Adrenal gland (tissue), 12 donors: ENCODE measurements around the gene PIP5K1C. TPM values are rescaled to one million over a fixed set of nuclear protein-coding genes. Genes with fewer than 3 reads are reported as not detected.

Experiments
- DNase-seq, 7 donors: peaks; one replicate each; pipeline ENCODE4 v3.0.0-alpha.2; 2019 to 2020
- H3K27ac ChIP-seq, 5 donors: fragments of 200-600 bp; sonication (generic) in 4 of 5; 1 replicate in 3 of 5; 2 replicates in 2 of 5; pipeline versions ENCODE4 v1.5.1 to v1.8.0; 2016 to 2020; ENCODE audit warnings: mild to moderate bottlenecking in 1 of 5
- H3K27me3 ChIP-seq: fragments of 200-600 bp; 2 replicates; pipeline ENCODE4 v1.8.0; 2021
- H3K36me3 ChIP-seq, 2 donors: fragments of 200-600 bp; replicated peaks in 1 of 2; 1 replicate in 1 of 2; 2 replicates in 1 of 2; pipeline versions ENCODE4 v1.5.1 to v1.8.0; 2018 to 2022
- H3K4me1 ChIP-seq, 2 donors: fragments of 200-600 bp; replicated peaks in 1 of 2; 1 replicate in 1 of 2; 2 replicates in 1 of 2; pipeline versions ENCODE4 v1.5.1 to v1.8.0; 2018 to 2021
- H3K4me3 ChIP-seq, 4 donors: fragments of 200-600 bp; sonication (generic) in 3 of 4; one replicate each; pipeline ENCODE4 v1.5.1; 2016 to 2018
- H3K9me3 ChIP-seq, 3 donors: fragments of 200-600 bp; sonication (generic) in 1 of 3; replicated peaks in 1 of 3; 1 replicate in 2 of 3; 2 replicates in 1 of 3; pipeline versions ENCODE4 v1.5.1 to v1.8.0; 2016 to 2021
- POLR2A ChIP-seq, 2 donors: fragments of 450-650 bp; IDR thresholded peaks; one replicate each; pipeline ENCODE4 v1.6.1; 2017; ENCODE audit warnings: antibody characterized with exemption in 2 of 2, mild to moderate bottlenecking in 2 of 2, moderate library complexity in 1 of 2
- WGBS, 4 donors: extraction: QIAGEN DNeasy Blood & Tissue Kit in 2 of 4; methylation state at CpG; one replicate each; pipeline versions ENCODE4 v1.1.5 to v1.1.7; 2013 to 2017; 5-methylcytosine and 5-hydroxymethylcytosine counted together
- intact Hi-C, 2 donors: fragments of 100-400 bp; cut with DNase I; formaldehyde crosslinking; loops; one replicate each; pipeline versions ENCODE4 v1.14.1 to v1.15.0; 2022 to 2023
- polyA plus RNA-seq, 3 donors: library from polyadenylated mRNA; stranded (reverse); fragments of 200-250 nt in 2 of 3; fragments of 350-450 nt in 1 of 3; fragmentation: Illumina TruSeq in 1 of 3; extraction: RNeasy Lipid Tissue Mini Kit (QIAGEN cat#74804) in 1 of 3; gene quantifications; one replicate each; pipeline ENCODE4 v1.2.3, GENCODE V29; 2013 to 2014
- total RNA-seq, 9 donors: library from RNA; depleted of rRNA in 4 of 9; stranded (reverse); fragments of >200 nt in 4 of 9; fragments of 120-200 nt in 1 of 9; fragmentation: NEBNext Ultra II Directional in 1 of 9; extraction: Animal tissue kit (Norgen Biotek cat#: 25700) in 1 of 9; gene quantifications; one replicate each; pipeline versions ENCODE4 v1.1.0 to v1.2.4, GENCODE V29; 2013 to 2023
- TF ChIP-seq, protein P1 (sequence below), 6 experiments: fragments of 450-650 bp in 4 of 6; fragments of 200-600 bp in 2 of 6; sonication (generic) in 1 of 6; IDR thresholded peaks; 1 replicate in 5 of 6; 2 replicates in 1 of 6; pipeline versions ENCODE4 v1.5.1 to v1.8.0; 2016 to 2021; ENCODE audit warnings: antibody characterized with exemption in 6 of 6, mild to moderate bottlenecking in 2 of 6, moderate library complexity in 1 of 6
- donor health status: healthy with polysubstance abuse.
- donor health status: Bipolar disorder and iron deficiency.
- donor health status: DM: yes; HTN: yes; CAD: no.
- donor health status: DM: no; HTN: no; CAD: no.
- donor health status: DM: no; HTN: no; CAD: no.
- donor health status: DM: yes; HTN: yes; CAD: no.

PIP5K1C gene
- total and polyA plus RNA-seq, 12 donors = 4.0 to 44.7 (median 31.0) TPM

DNA sequence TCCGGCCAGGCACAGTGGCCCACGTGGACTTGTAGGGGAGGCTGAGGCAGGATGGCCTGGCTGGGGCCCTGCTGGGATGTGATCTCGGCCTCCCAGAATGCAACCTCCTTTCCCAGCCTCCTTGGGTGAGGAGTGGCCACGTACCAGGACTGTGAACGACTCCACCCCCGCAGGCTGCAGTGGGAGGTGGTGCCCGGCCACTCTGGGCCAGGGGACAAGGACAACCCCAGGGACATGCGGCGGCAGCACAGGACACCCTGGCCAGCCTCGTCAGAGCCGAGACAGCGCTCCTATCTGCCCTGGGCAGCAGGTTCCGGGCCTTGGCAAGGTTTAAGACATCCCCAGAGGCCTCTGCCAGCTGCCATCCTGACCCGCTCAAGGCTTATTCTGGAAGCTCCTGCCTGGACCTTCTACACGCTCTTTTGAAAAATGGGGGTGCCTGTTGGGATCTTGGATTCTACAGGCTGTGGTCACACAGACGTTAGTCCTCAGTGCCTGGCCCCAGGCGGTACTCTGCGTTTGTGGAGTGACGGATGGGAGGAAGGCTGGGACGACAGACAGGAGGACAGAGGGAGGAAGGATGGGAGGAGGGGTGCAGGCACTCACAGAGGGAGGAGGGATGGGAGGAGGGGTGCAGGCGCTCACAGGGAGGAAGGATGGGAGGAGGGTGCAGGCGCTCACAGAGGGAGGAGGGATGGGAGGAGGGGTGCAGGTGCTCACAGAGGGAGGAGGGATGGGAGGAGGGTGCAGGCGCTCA lies 53.8 kb downstream of the PIP5K1C start:
- TF ChIP-seq, protein P1, sequence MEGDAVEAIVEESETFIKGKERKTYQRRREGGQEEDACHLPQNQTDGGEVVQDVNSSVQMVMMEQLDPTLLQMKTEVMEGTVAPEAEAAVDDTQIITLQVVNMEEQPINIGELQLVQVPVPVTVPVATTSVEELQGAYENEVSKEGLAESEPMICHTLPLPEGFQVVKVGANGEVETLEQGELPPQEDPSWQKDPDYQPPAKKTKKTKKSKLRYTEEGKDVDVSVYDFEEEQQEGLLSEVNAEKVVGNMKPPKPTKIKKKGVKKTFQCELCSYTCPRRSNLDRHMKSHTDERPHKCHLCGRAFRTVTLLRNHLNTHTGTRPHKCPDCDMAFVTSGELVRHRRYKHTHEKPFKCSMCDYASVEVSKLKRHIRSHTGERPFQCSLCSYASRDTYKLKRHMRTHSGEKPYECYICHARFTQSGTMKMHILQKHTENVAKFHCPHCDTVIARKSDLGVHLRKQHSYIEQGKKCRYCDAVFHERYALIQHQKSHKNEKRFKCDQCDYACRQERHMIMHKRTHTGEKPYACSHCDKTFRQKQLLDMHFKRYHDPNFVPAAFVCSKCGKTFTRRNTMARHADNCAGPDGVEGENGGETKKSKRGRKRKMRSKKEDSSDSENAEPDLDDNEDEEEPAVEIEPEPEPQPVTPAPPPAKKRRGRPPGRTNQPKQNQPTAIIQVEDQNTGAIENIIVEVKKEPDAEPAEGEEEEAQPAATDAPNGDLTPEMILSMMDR (IDR thresholded peaks at IDR 0.05) = no peak
- TF ChIP-seq POLR2A (IDR thresholded peaks at IDR 0.05) = no peak
- intact Hi-C loops = no loop called here
- no peak overlapping the region for H3K27ac ChIP-seq
- no peaks in the 10 kb centered on the region for H3K9me3 ChIP-seq
- H3K4me3 ChIP-seq = no peak overlapping the region
- no peak for DNase-seq
- no peaks in the 10 kb centered on the region for H3K4me1 ChIP-seq
- WGBS, 4 donors = 87 to 91% (median 89%) methylated on average over 15 to 23 of the region's 23 CpGs
- peaks cover 0 to 29% of the 10 kb centered on the region in 2 donors for H3K36me3 ChIP-seq
- H3K27me3 ChIP-seq = no peaks in the 10 kb centered on the region

DNA sequence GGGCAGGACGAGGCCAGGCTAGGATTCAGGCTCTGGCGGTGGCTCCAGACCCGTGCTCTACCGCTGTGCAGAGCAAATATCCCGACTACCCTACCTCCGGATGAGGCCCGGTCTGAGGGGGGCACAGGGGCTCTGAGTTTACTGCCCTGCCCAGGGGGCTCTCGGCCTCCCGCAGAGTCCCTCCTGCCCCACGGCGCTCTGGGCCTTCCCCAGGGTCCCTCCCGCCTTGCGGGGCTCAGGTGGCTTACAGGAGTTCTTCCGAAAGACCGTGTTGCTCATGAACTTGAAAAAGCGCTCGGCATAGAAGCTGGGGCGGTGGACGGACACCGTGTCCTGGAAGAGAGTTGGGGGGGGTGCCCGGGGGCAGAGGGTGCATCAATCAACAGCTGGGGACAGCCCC lies 54.5 kb downstream of the PIP5K1C start:
- TF ChIP-seq, protein P1 (IDR thresholded peaks at IDR 0.05) = no peak
- no peak for TF ChIP-seq POLR2A (IDR thresholded peaks at IDR 0.05)
- peaks cover 0 to 30% of the 10 kb centered on the region in 2 donors for H3K36me3 ChIP-seq
- no peak overlapping the region for H3K4me3 ChIP-seq
- intact Hi-C loops = no loop called here
- H3K27me3 ChIP-seq = no peaks in the 10 kb centered on the region
- WGBS, 4 donors = 92 to 97% (median 95%) methylated on average over 17 to 21 of the region's 21 CpGs
- H3K9me3 ChIP-seq = no peaks in the 10 kb centered on the region
- no peak for DNase-seq
- no peaks in the 10 kb centered on the region for H3K4me1 ChIP-seq
- H3K27ac ChIP-seq = no peak overlapping the region

DNA sequence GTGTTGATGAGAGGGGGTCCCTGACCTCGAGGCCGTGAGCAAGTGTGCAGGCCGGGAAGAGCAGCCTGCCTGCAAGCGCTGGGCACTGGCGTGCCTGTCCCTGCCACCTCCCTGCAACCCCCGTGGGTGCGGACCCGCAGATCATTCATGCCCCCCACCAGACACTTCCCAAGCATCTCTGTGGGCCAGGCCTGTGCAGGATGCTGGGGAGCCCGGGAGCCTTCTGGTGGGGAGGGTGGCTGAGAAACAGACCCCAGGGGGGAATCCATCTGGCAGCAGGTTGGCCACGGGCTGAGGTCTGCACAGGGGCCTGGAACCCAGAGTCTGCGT lies 55.2 kb downstream of the PIP5K1C start:
- WGBS, 4 donors = 58 to 84% (median 83%) methylated on average over 5 to 11 of the region's 11 CpGs; no CpG with 5 or more reads in 1 of the 4 donors
- TF ChIP-seq, protein P1 (IDR thresholded peaks at IDR 0.05) = no peak
- no peak for TF ChIP-seq POLR2A (IDR thresholded peaks at IDR 0.05)
- Histone ChIP-seq H3K4me3 (no peak overlapping the region), H3K9me3 (no peaks in the 10 kb centered on the region), H3K27ac (no peak overlapping the region), H3K36me3 (peaks cover 0 to 30% of the 10 kb centered on the region in 2 donors), H3K27me3 (no peaks in the 10 kb centered on the region), H3K4me1 (no peaks in the 10 kb centered on the region)
- intact Hi-C loops = no loop called here
- no peak for DNase-seq

DNA sequence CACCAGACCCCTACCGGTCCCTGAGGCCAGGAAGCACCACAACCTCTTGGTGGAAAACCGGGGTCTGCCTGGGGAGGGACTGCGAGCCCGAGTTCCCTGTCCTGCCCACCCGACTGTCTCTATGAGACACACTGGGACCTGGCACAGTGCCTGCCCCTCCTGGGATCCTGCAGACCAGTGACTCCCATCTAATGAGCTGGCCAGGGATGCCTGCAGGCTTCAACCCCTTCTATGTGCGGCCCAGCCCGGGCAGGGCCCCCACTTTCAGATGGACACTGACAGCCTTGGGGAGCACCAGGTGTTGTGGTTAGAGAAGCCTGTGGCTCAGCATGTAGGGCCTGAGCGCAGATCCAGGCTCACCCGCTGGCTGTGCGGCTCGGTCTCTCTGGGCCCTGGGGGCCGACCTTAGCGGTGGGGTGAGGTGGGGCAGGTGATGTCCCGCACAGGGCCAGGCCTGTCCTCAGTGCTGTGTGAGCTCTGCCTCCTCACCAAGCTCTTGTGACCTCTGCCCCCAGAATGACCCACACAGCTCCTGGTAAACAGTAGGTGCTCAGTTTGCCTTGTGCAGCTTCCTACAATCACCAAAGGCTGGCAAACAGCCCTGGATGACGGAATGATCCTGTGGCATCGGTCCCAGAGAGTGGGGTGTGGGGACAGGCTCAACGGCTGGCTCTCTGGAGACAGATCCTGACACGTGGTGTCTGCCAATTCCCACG lies 55.8 kb downstream of the PIP5K1C start:
- no peak overlapping the region for H3K4me3 ChIP-seq
- H3K27me3 ChIP-seq = no peaks in the 10 kb centered on the region
- H3K36me3 ChIP-seq = peaks cover 0 to 30% of the 10 kb centered on the region in 2 donors
- no peak for TF ChIP-seq POLR2A (IDR thresholded peaks at IDR 0.05)
- H3K9me3 ChIP-seq = no peaks in the 10 kb centered on the region
- no peak overlapping the region for H3K27ac ChIP-seq
- H3K4me1 ChIP-seq = no peaks in the 10 kb centered on the region
- peak in 1 of 7 donors; percentile 28 for DNase-seq
- WGBS, 4 donors = 63 to 81% (median 78%) methylated on average over 8 to 19 of the region's 19 CpGs
- intact Hi-C loops = no loop called here
